Fibroblast of mammary gland (primary cell): ENCODE data around the gene TBX15.

Experiments used
- DNase-seq: peaks from one replicate; pipeline ENCODE4 v3.0.0-alpha.2; 2010; ENCODE audit warnings: low read depth
- H3K4me3 ChIP-seq: 2 replicates; pipeline ENCODE4 v1.5.1; 2011; ENCODE audit warnings: low read depth, mild to moderate bottlenecking, low read length, moderate library complexity; ENCODE audit not compliant: control insufficient read depth
- TF ChIP-seq, protein P1 (sequence below): conservative IDR thresholded peaks from 2 replicates; pipeline ENCODE4 v1.5.1; 2011; ENCODE audit warnings: low read depth, low read length, inconsistent platforms; ENCODE audit not compliant: control insufficient read depth, insufficient read depth

Gene TBX15

DNA sequence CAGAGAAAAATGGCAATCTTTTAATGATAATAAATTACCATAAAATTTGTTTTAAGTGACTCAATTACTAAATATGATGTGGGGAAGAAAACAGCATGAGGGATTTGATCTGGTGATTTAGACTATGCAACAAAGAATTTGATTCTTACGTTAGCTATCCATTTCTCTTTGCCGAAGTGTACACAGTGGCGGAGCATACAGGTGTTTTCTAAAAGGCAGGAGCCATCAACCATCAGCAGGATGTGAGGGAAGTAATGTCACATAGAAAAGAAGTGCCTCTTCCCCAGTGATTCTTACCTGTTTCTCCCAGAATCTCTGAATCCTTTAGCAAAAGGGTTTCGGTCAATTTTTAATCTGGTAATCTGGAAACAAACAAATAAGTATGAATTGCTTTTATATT, 74.3 kb downstream of the TBX15 start:
- no peak overlapping the region for H3K4me3 ChIP-seq
- no peak for DNase-seq
- TF ChIP-seq, protein P1, sequence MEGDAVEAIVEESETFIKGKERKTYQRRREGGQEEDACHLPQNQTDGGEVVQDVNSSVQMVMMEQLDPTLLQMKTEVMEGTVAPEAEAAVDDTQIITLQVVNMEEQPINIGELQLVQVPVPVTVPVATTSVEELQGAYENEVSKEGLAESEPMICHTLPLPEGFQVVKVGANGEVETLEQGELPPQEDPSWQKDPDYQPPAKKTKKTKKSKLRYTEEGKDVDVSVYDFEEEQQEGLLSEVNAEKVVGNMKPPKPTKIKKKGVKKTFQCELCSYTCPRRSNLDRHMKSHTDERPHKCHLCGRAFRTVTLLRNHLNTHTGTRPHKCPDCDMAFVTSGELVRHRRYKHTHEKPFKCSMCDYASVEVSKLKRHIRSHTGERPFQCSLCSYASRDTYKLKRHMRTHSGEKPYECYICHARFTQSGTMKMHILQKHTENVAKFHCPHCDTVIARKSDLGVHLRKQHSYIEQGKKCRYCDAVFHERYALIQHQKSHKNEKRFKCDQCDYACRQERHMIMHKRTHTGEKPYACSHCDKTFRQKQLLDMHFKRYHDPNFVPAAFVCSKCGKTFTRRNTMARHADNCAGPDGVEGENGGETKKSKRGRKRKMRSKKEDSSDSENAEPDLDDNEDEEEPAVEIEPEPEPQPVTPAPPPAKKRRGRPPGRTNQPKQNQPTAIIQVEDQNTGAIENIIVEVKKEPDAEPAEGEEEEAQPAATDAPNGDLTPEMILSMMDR: no peak

DNA sequence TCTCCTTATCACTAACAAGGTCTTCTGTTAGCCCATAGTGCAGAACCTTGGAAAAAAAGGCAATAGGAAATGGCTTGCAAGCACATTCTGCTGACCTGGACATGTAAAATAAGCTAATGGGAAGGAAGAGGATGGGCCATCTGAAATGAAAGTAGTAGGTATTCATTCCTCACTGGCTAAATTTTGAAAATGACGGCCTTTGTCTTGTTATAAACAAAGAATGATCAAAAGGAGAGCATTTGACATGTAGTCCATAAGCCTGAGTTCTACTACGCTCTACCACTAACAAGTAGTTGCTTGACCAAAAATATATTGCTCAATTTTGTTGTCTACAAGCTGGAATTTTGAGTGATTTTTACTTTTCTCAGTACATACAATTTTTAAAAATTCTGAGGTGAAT, 75.6 kb downstream of the TBX15 start:
- no peak overlapping the region for H3K4me3 ChIP-seq
- no peak for DNase-seq
- TF ChIP-seq, protein P1: no peak

DNA sequence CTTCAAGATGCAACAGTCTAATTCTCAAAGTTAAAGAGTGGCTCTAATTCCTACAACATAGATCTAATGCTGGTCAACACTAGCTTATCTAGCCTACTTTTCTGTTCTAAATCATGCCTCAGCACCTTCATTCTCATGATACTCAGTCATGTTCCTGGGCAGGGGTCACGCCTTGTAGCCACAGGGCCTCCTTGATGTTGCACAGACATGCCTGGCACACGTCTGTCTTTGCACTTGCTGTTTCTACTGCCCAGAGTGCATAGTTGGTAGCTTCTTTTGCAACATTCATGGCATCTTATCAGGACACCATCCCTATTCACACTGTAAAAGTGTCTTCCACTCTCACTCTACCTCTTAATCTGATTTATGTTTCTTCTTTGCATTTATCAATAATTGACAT, 76.6 kb downstream of the TBX15 start:
- H3K4me3 ChIP-seq: no peak overlapping the region
- no peak for DNase-seq
- TF ChIP-seq, protein P1: no peak

DNA sequence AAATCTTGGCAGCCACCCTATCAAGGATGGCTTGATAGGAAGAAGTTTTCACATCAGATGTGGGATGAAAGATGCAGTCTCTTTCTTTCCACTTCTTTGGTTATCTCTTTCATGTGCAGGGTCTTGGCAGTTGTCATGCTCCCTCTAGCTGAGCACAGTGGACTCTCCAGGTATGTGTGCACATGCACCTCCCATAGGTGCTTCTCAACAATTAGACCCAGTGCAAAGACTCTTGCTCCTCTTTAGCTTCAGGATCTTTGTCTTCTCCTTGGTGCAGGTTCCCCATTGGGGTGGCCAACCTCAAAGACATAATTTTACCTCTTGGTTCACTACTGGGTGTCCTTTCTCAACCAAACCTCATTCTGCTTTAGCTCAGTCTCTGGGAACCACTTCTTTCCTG, 80.7 kb downstream of the TBX15 start:
- TF ChIP-seq, protein P1: no peak
- DNase-seq: no peak
- H3K4me3 ChIP-seq: no peak overlapping the region

DNA sequence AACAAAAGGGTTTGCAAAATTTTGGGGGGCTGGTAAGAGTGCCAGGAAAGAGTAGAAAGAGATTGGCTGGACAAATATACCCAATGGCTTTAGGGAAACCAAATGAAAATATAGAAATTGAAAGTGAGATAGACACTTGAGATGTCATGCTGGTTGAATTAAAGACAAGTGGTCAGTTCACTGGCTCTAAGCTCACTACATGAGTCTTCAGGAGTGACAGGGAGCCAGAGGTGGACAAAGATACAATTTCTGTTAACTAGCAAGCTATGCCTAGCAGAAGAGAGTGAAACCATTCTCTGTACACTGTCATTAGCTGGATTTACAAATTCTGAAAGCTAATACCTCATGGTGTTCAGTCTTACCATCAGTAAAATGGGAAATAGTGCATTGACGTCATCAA, 82.5 kb downstream of the TBX15 start:
- no peak overlapping the region for H3K4me3 ChIP-seq
- TF ChIP-seq, protein P1: no peak
- DNase-seq: no peak

DNA sequence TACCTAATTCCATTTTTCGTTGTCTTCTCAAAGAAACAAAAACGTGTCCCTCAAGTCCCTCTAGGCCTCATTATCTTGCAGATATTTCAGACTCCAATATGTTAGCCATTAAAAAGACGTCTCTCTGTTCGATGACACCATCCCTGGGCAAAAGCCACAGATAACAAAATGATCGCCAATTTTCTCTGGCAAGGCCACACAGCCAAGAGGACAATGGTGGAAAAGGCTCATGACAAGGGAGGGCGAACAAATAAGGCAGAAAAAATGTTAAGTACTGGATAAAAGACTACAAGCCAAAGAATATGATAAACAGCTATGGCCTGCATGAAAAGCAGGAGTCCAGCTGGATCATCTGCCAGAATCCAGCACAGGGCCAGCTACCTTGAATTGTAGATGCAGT, 82.9 kb downstream of the TBX15 start:
- TF ChIP-seq, protein P1: no peak
- H3K4me3 ChIP-seq: no peak overlapping the region
- peak; percentile 11 for DNase-seq

DNA sequence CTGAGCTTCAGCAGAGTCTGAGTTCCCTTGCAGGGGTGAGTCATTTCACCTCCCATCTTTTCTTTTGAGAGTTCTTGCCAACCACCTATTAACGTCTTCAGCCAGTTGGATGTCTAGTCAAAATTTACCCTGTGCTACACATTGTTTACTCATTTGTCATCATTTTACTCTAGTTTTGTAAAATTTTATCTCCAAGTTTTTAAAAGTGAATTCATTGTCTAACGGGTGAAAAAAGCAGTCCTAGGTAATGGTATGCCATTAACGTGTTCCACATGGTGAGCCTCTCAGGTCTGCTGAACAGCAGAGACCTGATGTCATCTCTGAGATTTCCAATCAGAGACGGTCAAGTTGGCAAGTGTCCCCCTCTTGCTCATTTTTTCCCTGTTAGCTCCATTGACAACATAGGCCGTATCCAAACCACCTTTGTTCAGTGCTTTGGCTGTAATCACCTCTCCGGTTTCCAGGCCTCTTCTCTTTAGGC, 85.4 kb downstream of the TBX15 start:
- H3K4me3 ChIP-seq: no peak overlapping the region
- TF ChIP-seq, protein P1: no peak
- DNase-seq: peak; percentile 69
